Dermis blood vessel endothelial cell (primary cell): Measurements from ENCODE around the gene SEL1L3. TPM values are rescaled to one million over a fixed set of nuclear protein-coding genes. Genes with fewer than 3 reads are reported as not detected.
"Not testable (repeated sequence)": the region's sequence is repeated elsewhere in the genome, so short reads cannot be mapped to it uniquely, and the experiment has no call there.

Experiments used
- DNase-seq: peaks from one replicate; pipeline ENCODE4 v3.0.0; 2010
- total RNA-seq: library from RNA; depleted of rRNA; stranded (reverse); fragments of >200 nt; gene quantifications from 2 replicates; pipeline ENCODE4 v1.2.3, GENCODE V29; 2014

The SEL1L3 gene
- total RNA-seq, 1 donor from 2014 or later: 74.2 TPM

DNA sequence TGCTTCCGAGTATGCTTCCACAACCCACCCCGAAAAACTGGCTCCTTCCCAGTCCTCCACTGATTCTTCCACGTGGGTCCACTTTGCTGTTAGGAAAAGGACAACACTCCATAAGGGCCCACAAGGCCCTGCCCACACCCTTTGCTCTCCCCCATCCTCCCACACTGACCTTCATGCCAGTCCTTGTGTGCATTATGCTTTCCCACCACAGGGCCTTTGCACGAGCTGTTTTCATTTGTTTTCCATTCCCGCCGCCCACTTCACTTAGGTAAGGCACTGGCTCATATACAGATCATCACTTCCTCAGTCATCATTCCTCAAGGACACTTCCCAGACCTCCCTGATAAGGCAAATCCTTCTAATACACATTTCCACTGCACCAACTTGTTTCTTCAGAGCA lies 16.8 kb upstream of the SEL1L3 start:
- DNase-seq: no peak

DNA sequence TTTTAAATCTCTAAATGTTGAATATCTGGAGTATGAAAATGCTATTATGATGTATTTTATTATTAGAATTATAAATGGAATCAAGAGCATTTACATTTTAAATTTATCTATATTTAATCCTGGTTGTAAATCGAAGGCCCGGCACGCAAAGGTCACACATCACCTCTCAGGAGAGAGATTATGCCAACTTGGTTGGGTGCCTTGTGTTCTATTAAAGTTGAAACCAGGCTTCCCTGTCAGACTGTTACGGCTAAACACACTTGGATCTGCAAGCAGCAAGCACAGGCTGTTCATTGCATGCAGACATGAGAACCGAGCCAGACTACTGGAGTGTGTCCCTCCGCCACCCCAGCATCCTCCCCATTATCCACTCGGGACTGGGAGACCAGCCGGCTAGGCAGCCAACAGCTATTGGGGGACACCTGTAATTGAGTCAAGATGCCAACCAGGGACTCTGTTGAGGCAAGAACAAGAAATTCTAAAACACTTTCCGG lies 16.4 kb upstream of the SEL1L3 start:
- no peak for DNase-seq

DNA sequence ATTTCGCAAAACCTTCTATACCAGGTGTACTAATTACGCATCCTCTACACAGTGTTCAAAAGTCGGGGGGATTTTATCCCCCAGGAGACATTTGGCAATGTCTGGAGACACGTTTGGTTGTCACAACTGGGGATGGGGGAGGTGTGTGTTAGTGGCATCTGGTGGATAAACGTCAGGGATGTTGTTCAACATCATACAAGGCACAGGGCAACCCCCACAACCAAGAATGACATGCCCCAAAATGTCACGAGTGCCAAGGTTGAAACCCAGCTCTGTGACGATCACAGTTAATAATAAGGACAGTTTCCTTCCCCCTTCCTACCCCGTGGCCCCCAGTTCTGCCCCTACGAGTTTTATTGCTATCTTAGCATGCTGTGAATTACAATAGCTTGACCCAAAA lies 15.9 kb upstream of the SEL1L3 start:
- DNase-seq: no peak

DNA sequence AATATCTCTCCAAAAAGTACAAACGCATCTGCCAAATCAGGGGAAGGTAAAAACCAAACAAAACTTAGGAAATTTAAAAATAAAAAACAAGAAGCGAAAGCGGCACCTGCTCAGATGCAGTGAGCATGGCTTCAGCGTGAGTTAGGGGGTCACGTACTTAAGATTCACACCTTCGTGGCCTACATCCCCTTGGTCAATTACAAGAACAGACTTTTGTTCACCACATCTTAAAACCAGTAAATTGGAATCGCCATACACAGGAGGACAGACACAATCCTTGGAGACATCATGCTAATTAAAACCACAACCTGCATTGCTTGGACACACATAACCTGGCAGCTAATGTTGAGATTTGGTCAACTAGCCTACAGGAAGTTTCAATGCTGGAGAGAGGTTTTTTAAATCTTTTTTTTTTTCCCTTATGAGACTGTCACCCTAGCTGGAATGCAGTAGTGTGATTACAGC lies 12.5 kb upstream of the SEL1L3 start:
- no peak for DNase-seq

DNA sequence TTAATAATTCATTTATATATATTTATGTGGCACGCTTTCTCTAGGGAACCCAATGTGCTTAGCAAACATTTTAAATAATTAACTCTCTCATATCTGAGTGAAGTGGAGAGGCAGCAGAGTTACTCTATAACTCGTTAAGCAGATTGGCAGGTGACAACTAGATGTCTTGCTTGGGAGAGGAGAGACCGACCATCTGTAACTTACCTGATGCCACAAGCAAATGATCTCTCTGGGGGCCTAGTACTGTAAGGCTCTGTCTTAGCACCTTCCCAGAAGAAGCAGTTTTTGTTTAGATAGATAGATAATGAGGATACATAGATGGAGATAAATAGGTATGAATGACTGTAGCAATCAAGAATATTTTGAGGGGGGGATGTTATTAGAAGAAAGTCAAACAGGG lies 11.9 kb upstream of the SEL1L3 start:
- no peak for DNase-seq

DNA sequence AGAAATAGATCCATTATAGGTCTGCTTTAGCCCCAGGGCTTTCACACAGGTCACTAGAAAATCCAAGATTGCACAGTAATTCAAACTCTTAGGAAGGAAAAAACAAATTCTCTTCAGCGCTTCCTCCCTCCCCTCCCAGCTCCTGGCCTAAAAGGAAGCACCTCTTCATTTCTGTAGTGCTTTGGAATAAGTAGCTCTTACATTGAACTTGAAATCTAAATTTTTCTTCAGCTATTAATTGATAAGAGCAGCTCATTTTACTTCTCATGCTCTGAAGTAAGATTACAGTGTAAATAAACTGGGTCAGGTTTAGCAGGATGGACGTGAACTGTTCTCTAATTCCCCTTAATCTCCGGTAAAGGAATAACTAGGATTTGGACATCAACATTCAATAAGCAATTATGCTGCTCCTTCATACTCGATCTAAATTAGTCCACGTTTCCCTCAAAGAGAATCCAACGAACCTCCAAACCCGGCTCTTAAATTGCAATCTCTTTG lies 10.9 kb upstream of the SEL1L3 start:
- no peak for DNase-seq

DNA sequence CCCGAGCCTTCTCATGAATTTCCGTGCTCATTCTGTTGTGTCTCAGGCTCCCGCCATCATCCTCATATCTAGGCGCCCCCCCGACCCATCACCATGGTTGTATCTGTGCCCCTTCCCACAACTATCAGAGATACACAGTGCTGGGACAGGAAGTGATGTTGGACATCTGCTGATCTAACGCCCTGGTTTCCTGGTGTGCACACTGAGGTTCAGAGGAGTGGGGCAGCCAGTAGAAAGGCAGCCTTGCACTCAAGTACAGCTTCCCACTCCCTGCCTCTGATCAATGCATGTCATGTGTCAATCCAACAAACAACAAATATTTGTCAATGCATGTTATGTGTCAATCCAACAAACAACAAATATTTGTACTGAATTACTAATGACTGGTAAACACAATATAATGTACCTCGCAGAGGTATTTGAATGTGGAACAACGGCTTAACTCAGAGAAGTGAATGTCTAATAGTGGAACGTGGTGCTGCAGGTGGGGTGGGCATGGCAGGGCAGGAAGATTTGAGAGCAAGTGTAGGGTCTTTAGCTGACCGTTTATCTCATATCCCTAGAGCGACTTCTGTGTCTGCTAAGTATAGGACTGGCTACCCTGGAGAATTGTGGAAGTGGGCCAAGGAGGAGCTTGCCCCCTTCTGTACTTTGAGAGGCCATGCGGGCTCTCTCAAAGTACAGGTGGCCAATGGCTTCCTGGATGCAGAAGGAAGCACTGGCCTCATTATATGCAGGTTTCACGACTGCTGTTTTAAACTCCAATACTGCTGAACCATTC lies 10.3 kb upstream of the SEL1L3 start:
- DNase-seq: no peak

DNA sequence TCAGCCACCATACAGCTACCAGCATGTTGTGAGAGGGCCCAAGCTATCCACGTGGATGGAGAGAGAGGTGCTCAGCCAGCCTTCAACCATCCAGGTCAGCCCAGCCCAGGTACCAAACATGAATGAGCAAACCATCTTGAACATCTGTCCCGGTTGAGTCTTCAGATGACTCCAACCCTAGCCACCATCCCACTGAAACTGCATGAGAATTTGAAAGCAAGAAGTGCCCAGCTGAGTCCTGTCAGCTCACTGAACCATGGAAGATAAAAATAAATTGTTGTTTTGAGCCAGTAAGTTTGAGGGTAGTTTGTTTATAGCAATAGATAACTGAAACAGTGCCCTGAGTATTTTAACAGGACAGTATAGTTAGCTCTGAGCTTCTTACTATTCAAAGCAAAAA lies 7.3 kb upstream of the SEL1L3 start:
- no peak for DNase-seq

DNA sequence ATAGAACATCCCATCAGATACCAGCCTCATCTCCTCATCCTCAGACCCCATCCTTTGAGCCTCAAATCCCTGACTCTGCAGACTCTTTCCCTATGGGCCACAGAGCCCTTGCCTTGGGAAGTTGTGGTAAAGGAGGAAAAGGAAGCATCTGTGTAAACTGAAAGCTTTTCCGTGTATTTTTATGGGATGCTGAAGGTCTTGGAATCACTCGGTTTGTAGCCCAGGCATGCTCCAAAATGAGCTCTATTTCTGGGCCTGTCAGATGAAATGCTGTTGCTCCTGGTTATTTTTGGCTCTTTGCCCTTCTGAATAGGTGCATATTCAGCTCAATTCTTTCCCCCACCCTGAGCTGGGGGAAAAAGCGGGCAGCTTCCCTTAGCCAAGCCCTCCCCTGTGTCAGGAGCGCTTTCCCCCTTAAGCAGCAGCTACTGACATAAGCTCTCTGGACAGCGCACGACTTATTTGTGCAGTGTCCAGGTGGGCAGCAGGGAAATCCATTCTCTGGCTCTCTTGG lies 5.0 kb upstream of the SEL1L3 start:
- peak; percentile 81 for DNase-seq

DNA sequence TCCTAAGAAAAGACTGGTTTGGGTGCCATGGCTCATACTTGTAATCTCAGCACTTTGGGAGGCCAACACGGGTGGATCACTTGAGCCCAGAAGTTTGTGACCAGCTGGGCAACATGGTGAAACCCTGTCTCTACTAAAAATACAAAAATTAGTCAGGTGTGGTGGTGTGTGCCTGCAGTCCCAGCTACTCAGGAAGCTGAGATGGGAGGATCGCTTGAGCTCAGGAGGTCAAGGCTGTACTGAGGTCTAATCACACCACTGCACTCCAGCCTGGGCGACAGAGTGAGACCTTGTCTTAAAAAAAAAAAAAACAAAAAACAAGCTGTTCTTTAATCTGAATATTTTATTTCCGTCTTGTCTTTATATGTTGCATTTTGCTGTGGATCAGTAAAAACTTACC lies 3.6 kb upstream of the SEL1L3 start:
- DNase-seq: not testable (repeated sequence)

DNA sequence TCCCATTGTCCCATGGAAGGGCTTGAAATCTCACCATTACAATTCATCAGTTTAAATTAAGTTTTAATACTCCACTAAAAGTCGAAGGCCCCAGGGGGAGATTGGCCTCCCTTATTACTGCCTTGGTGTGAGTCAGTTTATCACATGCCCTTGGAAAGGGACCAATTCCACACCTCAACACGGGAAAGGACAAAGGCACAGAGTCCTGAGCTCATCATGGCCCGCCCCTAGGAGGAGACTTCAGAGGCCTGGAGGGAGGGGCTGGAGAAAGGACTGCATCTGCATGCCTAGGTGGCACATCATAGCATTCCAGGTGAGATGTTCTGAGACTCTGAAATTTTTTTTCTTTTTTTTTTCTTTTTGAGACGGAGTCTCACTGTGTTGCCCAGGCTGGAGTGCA lies 2.8 kb upstream of the SEL1L3 start:
- peak; percentile 63 for DNase-seq

DNA sequence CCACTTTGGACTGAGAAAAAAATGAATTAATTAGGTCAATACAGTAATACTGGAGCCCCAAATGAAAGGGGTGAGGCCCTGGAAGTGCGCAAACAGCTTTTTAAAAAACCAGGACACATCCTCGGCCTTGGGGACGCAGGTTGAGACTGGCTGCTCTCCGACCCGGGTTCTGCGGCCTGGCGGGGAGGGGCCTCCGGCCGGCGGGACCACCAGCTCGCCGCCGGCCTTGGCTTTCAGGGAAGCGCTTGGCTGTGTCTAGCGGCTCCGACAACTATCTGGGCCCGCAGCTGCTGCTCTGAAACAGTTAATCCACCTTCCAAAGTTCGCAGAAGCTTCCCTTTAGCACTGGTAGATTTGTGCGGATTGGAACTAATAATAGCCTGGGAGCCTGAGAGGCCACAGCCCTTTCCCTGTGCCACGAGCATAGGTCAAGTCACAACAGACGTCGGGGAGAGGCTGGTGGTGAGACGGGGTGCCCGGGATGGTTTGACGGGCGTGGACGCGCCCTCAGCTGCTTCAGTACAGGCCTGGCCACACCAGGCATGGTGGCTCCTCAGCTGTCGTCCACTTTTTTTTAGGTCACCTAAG lies 1.1 kb upstream of the SEL1L3 start:
- no peak for DNase-seq

DNA sequence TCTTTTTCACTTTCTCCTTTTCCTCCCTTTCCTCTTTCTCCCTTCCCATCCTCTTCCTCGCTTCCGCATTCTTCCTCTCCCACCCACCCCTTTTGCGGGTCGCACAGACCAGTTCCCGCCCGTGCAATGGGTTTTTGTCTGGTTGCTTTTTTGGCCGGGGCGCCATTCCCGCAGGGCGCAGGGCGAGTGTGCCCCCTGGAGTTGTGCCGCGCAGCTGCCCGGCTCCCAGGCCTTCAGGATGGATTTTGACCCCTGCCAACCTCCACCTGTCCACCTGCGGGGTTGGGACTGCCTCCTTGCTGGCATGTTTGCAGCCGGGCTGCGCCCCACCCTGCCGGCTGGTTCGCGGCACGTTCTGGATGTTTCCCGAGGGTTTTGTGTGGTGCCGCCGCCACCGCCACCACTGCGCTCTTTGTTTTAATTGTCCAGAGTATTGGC lies 578 bp upstream of the SEL1L3 start:
- DNase-seq: no peak

DNA sequence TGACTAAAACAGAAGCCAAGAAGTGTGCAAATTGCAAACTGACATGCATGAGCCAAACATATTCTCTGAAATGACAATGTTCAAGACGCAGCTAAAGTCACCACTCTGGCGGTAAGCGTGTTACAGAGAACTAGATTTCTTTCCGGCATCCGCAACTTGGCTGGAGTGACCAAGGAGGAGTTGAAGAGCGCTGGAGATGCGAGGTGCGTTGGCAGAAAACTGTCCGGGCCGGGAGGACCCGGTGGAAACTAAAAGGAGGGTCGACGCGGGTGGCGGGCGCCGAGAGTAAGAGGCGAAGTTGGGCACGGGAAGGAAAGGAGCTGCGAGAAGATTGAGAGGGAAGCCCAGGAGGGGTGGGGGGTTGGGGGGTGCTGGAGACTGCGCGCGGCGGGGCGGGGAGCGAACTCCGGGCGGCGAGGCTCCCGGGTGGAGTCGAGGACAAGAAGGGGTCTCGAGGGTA lies 807 bp downstream of the SEL1L3 start:
- peak; percentile 62 for DNase-seq

DNA sequence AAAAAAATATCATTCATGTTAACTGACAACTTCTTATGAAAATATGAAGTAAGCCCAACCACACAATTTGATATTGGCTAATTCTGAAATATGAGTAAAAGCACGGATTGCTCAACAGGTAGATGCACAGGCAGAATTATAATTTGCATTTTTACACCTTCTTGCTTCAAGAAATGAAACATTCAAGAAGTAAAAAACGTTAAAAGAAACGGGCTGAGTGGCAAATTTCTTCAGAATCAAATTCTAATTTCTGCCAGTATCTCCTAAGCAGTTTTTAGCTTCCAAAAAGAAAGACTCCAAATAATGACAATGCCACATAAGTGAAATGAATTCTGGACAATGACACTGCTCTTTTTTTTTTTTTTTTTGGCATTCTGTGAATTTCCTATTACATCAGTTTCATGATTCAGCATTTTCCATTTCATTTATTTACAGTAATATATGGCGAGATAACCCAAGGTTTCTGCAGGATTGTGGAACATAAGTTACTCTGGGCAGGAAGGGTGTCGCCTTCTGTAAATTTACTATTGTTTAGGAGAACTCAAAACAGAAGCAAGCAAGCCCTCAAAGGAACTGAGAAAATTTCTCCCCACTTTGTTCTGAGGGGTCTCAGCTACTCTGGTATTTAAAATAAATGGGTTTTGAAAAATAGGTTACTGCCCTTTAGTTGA lies 1.4 kb downstream of the SEL1L3 start:
- peak; percentile 60 for DNase-seq

DNA sequence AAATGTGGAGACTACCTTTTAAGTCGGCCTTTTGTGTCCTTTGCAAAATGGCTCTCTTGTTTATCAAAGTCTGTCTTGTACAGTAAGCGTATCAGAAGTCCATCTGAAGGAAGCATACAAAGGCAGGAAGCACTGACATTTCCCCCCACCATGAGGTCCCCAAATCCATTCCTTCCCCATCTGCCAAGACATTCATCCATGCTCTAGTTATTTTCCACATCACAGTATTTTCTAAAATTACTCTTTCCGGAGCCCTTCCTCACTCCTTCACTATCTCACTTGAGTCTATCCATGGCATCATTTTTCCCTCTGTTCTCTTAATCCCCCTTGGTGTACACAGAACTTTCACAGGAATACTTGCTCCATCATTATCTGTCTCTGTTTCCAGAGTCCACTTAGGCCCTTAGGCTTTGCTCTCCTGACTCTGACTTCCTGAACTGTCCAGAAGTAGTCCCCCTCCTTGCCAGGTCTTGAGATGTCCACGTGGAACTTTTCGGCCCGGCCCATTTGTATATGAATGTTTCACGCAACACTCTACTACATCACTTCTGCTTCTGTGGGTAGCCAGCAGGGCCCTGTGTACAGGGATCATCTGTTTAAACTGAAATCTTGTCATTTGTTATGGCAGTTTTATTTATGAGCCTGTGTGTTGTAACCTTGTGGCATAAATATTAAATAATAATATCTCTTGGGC lies 2.1 kb downstream of the SEL1L3 start:
- peak; percentile 59 for DNase-seq

DNA sequence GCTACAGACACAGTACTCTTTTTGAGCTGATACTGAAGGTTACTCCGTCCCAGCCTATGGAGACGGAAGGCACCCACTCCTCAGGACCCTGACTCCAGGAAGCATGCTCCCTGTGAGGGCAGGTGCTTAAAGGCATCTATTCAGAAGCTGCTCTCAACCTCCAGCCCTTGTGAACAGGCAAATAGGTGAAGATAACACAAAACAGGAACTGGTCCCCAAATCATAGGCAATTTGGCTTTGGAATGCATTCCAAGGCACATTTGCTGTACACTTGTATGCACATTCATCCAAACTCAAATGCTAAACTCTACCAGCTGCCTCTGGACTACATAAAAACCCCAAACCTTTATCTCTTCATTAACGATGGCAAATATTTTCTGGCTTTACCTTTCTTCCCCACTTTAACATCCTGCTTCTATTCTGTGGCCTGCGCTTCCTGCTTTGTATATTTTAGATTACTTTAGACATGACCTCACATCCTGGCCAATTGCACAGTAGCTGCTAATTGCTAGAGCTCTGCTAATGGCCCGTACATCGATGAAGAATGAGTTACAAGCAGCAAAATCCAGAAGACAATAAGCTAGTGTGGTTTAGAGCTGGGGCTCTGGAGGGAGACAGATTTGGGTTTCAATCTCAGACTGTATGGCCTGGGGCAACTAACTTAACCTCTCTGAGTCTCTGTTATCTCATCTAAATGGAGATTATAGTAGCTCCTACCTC lies 3.2 kb downstream of the SEL1L3 start:
- DNase-seq: peak; percentile 69

DNA sequence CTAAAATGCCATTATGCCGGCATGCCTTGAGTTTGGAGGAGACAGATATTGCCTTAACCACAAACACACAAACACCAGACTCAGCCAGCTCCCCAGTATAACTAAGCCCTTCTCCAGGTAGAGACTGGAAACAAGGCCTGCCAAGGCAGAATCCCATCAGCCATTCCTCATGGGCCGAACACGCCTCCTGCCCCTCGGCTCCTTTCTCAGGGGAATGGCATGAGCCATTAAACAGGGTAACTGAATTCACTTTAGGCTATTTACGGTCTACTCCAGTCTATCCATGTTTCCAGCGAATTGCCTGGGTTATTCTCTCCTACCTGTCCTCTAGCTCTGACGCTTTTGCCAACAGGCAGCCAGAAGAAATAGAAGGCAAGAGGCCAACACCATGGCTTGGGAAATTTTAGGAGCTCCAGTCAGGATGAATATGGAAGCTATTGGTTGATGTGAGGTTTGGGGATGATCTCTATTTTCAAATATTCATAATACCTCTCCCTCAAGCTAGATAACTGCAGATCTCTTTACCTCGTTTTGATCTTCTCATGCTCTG lies 4.9 kb downstream of the SEL1L3 start:
- DNase-seq: no peak

DNA sequence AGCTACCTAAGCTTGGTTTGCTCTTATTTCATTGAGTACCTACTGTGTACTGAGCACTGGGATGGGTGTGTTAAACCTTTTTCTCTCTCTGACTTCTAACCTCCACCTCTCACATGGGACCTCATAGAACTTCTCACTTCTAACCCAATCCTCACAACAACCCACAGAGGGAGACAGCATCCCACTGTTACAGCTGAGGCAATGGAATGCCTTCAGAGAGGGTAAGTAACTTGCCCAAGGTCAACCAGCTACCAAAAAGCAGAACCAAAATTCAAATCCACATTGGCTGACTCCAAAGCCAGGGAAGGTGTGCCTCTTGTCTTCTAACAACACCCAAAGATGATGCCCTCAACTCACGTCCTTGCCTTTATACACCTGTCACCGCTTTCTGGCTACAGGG lies 5.4 kb downstream of the SEL1L3 start:
- DNase-seq: peak; percentile 49

DNA sequence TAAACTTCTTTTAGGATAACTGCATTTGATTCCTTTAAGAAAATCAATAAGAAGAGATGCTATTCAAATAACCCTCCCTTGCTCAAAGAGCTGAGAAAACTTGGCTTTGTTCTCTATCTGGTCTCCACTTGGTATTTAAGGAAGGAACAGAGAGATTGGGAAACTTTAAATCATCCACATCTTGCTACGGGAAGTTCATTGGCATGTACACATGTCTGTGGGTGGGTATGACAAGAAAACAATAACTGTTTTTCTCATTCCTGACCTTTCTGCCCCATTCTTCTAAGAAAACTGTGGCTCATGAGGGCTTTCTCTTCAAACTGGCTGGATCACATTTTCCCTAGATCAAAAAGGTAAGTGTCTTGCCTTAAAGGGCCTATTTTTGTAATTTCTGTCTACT lies 6.0 kb downstream of the SEL1L3 start:
- peak; percentile 48 for DNase-seq

DNA sequence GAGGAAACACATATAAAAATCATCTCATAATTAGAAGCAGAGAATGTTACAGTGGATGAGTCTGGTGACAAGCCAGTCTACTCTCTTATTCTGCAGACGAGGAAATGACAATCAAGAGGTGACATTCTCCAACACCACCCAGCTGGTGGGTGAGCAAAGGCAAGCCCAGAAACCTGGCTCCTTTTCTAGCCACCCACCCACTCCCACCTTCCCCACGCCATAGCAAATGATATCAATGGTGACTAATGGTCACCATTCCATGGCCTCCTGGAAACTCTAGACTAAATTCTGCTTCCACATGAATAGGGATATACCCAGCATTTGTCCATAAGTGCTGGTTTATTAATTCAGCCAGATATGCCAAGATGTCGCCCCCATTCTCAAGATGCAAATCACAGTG lies 10.7 kb downstream of the SEL1L3 start:
- no peak for DNase-seq

DNA sequence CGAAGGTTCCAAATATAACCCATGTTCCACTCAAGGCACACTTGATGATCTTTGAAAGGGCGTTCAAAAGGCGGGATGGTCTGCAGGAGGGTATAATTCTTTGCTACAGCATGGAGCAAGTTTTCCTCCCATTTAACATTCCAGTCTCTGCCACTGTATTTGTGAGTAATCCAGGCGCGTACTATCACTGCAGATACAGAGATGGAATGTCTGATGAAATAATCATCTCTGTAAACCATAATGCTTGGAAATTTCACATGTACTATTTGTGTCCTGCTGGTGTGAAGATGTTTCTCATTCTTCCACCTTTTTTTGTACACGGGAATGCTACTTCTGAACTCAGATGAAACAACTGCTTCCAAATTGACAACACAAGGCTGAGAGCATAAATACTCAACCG lies 15.5 kb downstream of the SEL1L3 start:
- DNase-seq: no peak
